HG03575 (cell line): ENCODE measurements around the gene TMEM9.
"Not testable (repeated sequence)": the region's sequence is repeated elsewhere in the genome, so short reads cannot be mapped to it uniquely, and the experiment has no call there.

Experiments
- ATAC-seq: cut with Tn5 transposase; IDR thresholded peaks from one replicate; pipeline ENCODE4 v1.9.1; 2021; ENCODE audit not compliant: unreplicated experiment, insufficient number of reproducible peaks, low FRiP score; ENCODE audit errors: extremely low read depth

Gene TMEM9

GRCh38 chr1:201176940-201177339 is 22.7 kb upstream of the TMEM9 start:
- no peak for ATAC-seq

- ATAC-seq = no peak
These were observed 21.7 kb upstream of the TMEM9 start for GRCh38 chr1:201175820-201176500.

GRCh38 chr1:201173736-201174135 is 19.5 kb upstream of the TMEM9 start:
- ATAC-seq = no peak

GRCh38 chr1:201172999-201173610 is 18.8 kb upstream of the TMEM9 start:
- ATAC-seq = no peak

GRCh38 chr1:201172326-201172725 is 18.1 kb upstream of the TMEM9 start:
- no peak for ATAC-seq

- no peak for ATAC-seq
These were observed 17.1 kb upstream of the TMEM9 start for GRCh38 chr1:201171063-201172036.

GRCh38 chr1:201170533-201171062 is 16.3 kb upstream of the TMEM9 start:
- no peak for ATAC-seq

- ATAC-seq = no peak
These were observed 15.8 kb upstream of the TMEM9 start for GRCh38 chr1:201169971-201170532.

- no peak for ATAC-seq
These were observed 14.9 kb upstream of the TMEM9 start for GRCh38 chr1:201169203-201169602.

- no peak for ATAC-seq
These were observed 13.0 kb upstream of the TMEM9 start for GRCh38 chr1:201167041-201167991.

- no peak for ATAC-seq
These were observed 10.4 kb upstream of the TMEM9 start for GRCh38 chr1:201164645-201165044.

- no peak for ATAC-seq
These were observed 9.4 kb upstream of the TMEM9 start for GRCh38 chr1:201163707-201164106.

- ATAC-seq = not testable (repeated sequence)
These were observed 8.8 kb upstream of the TMEM9 start for GRCh38 chr1:201163036-201163435.

GRCh38 chr1:201157949-201158348 is 3.7 kb upstream of the TMEM9 start:
- no peak for ATAC-seq

- no peak for ATAC-seq
These were observed 2.5 kb upstream of the TMEM9 start for GRCh38 chr1:201156819-201157218.

- ATAC-seq = no peak
These were observed 2.1 kb upstream of the TMEM9 start for GRCh38 chr1:201156346-201156745.

GRCh38 chr1:201155354-201155753 is 1.1 kb upstream of the TMEM9 start:
- no peak for ATAC-seq
